Mesenchymal stem cell (in vitro differentiated cells and primary cell): ENCODE results near the gene WFDC1.

ENCODE experiments used
- DNase-seq: peaks from one replicate; pipeline ENCODE4 v3.0.0-alpha.2; 2013
- H2AFZ ChIP-seq: one replicate; pipeline ENCODE4 v1.6.1; 2013; ENCODE audit warnings: low read depth, mild to moderate bottlenecking, control low read depth, inconsistent platforms, low read length, moderate library complexity
- H2AK5ac ChIP-seq: 2 replicates; pipeline ENCODE4 v1.6.1; 2013; ENCODE audit warnings: low read length, moderate library complexity, mild to moderate bottlenecking, inconsistent platforms; ENCODE audit not compliant: severe bottlenecking
- H2BK120ac ChIP-seq: one replicate; pipeline ENCODE4 v1.6.1; 2013; ENCODE audit warnings: low read depth, mild to moderate bottlenecking, inconsistent platforms, low read length, moderate library complexity
- H2BK12ac ChIP-seq, 2 experiments: one replicate each; pipeline ENCODE4 v1.6.1; 2013; ENCODE audit warnings: inconsistent platforms in 2 of 2, low read length in 2 of 2, mild to moderate bottlenecking in 2 of 2, moderate library complexity in 2 of 2, control low read depth in 1 of 2
- H2BK15ac ChIP-seq: one replicate; pipeline ENCODE4 v1.6.1; 2013; ENCODE audit warnings: mild to moderate bottlenecking, low read depth, inconsistent platforms; ENCODE audit not compliant: poor library complexity, severe bottlenecking
- H2BK5ac ChIP-seq: 2 replicates; pipeline ENCODE4 v1.6.1; 2013; ENCODE audit warnings: low read depth, mild to moderate bottlenecking, low read length, control low read depth, inconsistent platforms; ENCODE audit not compliant: poor library complexity, severe bottlenecking
- H3K14ac ChIP-seq, 2 experiments: one replicate each; pipeline ENCODE4 v1.6.1; 2013; ENCODE audit warnings: inconsistent platforms in 2 of 2, low read length in 2 of 2, control low read depth in 1 of 2, mild to moderate bottlenecking in 1 of 2, moderate library complexity in 1 of 2
- H3K18ac ChIP-seq, 2 experiments: one replicate each; pipeline ENCODE4 v1.6.1; 2013; ENCODE audit warnings: inconsistent platforms in 2 of 2, low read length in 2 of 2, control low read depth in 1 of 2, low read depth in 1 of 2, mild to moderate bottlenecking in 1 of 2
- H3K23ac ChIP-seq, 2 experiments: one replicate each; pipeline ENCODE4 v1.6.1; 2013; ENCODE audit warnings: inconsistent platforms in 2 of 2, low read length in 2 of 2, mild to moderate bottlenecking in 2 of 2, moderate library complexity in 2 of 2, control low read depth in 1 of 2
- H3K27ac ChIP-seq: 2 replicates; pipeline ENCODE4 v1.5.1; 2013; ENCODE audit warnings: mild to moderate bottlenecking, moderate library complexity, low read length, control low read depth, inconsistent platforms; ENCODE audit not compliant: poor library complexity, severe bottlenecking
- H3K27me3 ChIP-seq, 2 experiments: 2 replicates each; pipeline versions ENCODE4 v1.6.1 to v1.7.0; 2013; ENCODE audit warnings: low read length in 2 of 2, mild to moderate bottlenecking in 2 of 2, moderate library complexity in 2 of 2, control low read depth in 1 of 2, inconsistent platforms in 1 of 2; ENCODE audit not compliant: control insufficient read depth in 1 of 2, insufficient read depth in 1 of 2
- H3K36me3 ChIP-seq, 2 experiments: 2 replicates each; pipeline versions ENCODE4 v1.6.1 to v1.7.0; 2013; ENCODE audit warnings: low read length in 2 of 2, control low read depth in 1 of 2, inconsistent platforms in 1 of 2, low read depth in 1 of 2, mild to moderate bottlenecking in 1 of 2; ENCODE audit not compliant: insufficient read depth in 2 of 2, control insufficient read depth in 1 of 2
- H3K4ac ChIP-seq, 2 experiments: one replicate each; pipeline ENCODE4 v1.6.1; 2013; ENCODE audit warnings: inconsistent platforms in 2 of 2, low read length in 2 of 2, mild to moderate bottlenecking in 2 of 2, moderate library complexity in 2 of 2, control low read depth in 1 of 2, low read depth in 1 of 2
- H3K4me1 ChIP-seq: 2 replicates; pipeline ENCODE4 v1.6.1; 2013; ENCODE audit warnings: low read depth, low read length, control low read depth; ENCODE audit not compliant: control insufficient read depth, insufficient read depth
- H3K4me2 ChIP-seq: 2 replicates; pipeline ENCODE4 v1.6.1; 2013; ENCODE audit warnings: low read length, mild to moderate bottlenecking, inconsistent platforms; ENCODE audit not compliant: poor library complexity, severe bottlenecking
- H3K4me3 ChIP-seq, 2 experiments: 2 replicates each; pipeline versions ENCODE4 v1.5.1 to v1.7.0; 2013; ENCODE audit warnings: low read length in 2 of 2, mild to moderate bottlenecking in 2 of 2, control low read depth in 1 of 2, low read depth in 1 of 2; ENCODE audit not compliant: insufficient read depth in 1 of 2
- H3K79me1 ChIP-seq: replicated peaks from 2 replicates; pipeline ENCODE4 v1.6.1; 2013; ENCODE audit warnings: mild to moderate bottlenecking, control low read depth, low read length, inconsistent platforms; ENCODE audit not compliant: poor library complexity, severe bottlenecking
- H3K9ac ChIP-seq: 2 replicates; pipeline ENCODE4 v1.7.0; 2013; ENCODE audit warnings: mild to moderate bottlenecking, low read length, moderate library complexity
- H3K9me3 ChIP-seq: 2 replicates; pipeline ENCODE4 v1.7.0; 2013; ENCODE audit warnings: mild to moderate bottlenecking, low read length; ENCODE audit not compliant: control insufficient read depth
- H4K8ac ChIP-seq: one replicate; pipeline ENCODE4 v1.6.1; 2013; ENCODE audit warnings: inconsistent platforms, mild to moderate bottlenecking, low read length, moderate library complexity
- H4K91ac ChIP-seq: one replicate; pipeline ENCODE4 v1.6.1; 2013; ENCODE audit warnings: mild to moderate bottlenecking, low read length, inconsistent platforms
- WGBS: methylation state at CpG from one replicate; pipeline ENCODE4 v1.1.7; 2013; ENCODE audit warnings: mixed read lengths; 5-methylcytosine and 5-hydroxymethylcytosine counted together

Gene WFDC1

DNA sequence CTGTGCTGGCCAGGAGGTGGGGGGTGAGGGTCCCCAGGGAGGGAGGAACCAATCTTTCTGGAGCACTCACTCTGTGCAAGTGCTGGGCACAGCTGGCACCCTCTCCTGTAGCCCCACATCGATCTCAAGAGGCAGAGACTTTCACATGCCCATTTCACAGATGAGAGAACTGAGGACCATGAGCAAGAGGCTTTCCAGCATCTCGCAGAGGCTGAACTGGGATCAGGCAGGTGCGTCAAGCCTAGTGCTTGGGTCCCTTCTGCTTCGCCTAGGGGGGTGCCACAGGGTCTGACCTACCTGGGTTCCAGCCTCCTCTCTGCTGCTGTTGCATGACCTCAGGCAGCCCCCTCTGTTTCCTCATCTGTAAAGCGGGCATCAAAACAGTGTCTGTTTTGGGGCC is 1.3 kb upstream of the WFDC1 start:
- H2AFZ ChIP-seq: no peak overlapping the region
- H3K4me1 ChIP-seq: peaks cover 18% of the 10 kb centered on the region
- no peak overlapping the region for H2BK12ac ChIP-seq
- no peak overlapping the region for H3K4me2 ChIP-seq
- WGBS: 90% methylated on average over 5 of the region's 5 CpGs
- H3K18ac ChIP-seq: no peak overlapping the region
- DNase-seq: no peak
- H2BK5ac ChIP-seq: no peak overlapping the region
- H3K79me1 ChIP-seq: no peaks in the 10 kb centered on the region
- H2BK120ac ChIP-seq: no peak overlapping the region
- no peak overlapping the region for H3K4ac ChIP-seq
- no peak overlapping the region for H2BK15ac ChIP-seq
- H3K9me3 ChIP-seq: no peaks in the 10 kb centered on the region
- H3K27me3 ChIP-seq: peaks cover 71 to 90% of the 10 kb centered on the region in 2 experiments
- no peak overlapping the region for H3K23ac ChIP-seq
- no peak overlapping the region for H3K4me3 ChIP-seq
- H4K91ac ChIP-seq: no peak overlapping the region
- H2AK5ac ChIP-seq: no peak overlapping the region
- H3K27ac ChIP-seq: no peak overlapping the region
- no peaks in the 10 kb centered on the region for H3K36me3 ChIP-seq
- H3K14ac ChIP-seq: no peak overlapping the region
- H4K8ac ChIP-seq: no peak overlapping the region
- no peak overlapping the region for H3K9ac ChIP-seq

DNA sequence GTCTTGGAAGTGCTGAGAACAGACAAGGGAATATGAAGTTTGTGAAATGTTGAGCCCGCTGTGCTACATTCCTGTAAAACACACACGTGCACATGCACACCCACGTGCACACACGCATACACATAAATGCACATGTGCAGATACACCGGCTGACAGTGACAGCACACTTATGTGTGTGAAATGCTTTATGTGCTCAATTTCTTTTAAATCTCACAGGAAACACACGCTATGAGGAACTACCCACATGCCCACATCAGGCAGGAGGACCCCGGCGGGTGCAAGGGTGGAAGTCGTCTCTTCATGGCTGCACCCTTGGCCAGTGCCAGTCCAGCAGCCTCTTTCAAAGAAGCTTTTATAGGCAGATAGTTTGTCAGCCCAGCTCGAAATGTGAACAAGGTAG is 561 bp upstream of the WFDC1 start:
- H2AFZ ChIP-seq: no peak overlapping the region
- no peak overlapping the region for H3K4ac ChIP-seq
- H3K27me3 ChIP-seq: peaks cover 71 to 88% of the 10 kb centered on the region in 2 experiments
- H3K23ac ChIP-seq: no peak overlapping the region
- H3K4me2 ChIP-seq: no peak overlapping the region
- no peak overlapping the region for H2BK15ac ChIP-seq
- no peak overlapping the region for H2AK5ac ChIP-seq
- no peak overlapping the region for H3K27ac ChIP-seq
- H3K79me1 ChIP-seq: no peaks in the 10 kb centered on the region
- no peak overlapping the region for H2BK120ac ChIP-seq
- no peak overlapping the region for H3K14ac ChIP-seq
- H4K8ac ChIP-seq: no peak overlapping the region
- H4K91ac ChIP-seq: no peak overlapping the region
- H2BK12ac ChIP-seq: no peak overlapping the region
- H3K36me3 ChIP-seq: no peaks in the 10 kb centered on the region
- H3K9ac ChIP-seq: no peak overlapping the region
- no peak overlapping the region for H3K18ac ChIP-seq
- H3K9me3 ChIP-seq: no peaks in the 10 kb centered on the region
- WGBS: 85% methylated on average over 10 of the region's 10 CpGs
- peaks cover 18% of the 10 kb centered on the region for H3K4me1 ChIP-seq
- no peak overlapping the region for H2BK5ac ChIP-seq
- no peak overlapping the region for H3K4me3 ChIP-seq
- no peak for DNase-seq

GRCh38 chr16:84295203-84295860 is 654 bp downstream of the WFDC1 start:
- WGBS: 75% methylated on average over 12 of the region's 14 CpGs

DNA sequence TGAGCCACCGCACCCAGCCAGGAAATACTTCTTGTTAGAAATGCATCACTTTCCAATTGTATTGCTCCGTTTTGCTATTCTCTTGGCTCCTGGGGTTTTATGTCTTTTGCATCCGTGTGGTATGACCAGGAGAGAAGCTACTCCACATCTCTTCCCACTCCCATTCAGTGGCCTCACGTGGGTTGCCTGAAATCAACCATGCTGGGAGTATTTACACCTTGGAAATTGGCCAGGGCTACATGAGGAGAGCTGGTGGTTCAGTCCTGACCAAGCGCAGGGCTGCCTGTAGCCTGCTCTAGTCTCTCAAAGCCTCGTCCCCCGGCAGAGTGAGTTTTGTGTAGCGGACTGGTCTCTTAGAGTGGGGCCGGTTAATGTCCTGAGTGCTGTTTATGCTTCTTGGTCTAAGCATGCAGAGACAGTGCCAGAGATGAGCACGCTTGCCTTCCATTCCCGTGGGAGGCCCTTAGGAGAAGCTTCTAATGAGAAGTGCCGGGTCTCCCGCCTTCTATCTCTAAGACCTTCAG is 3.8 kb downstream of the WFDC1 start:
- H3K14ac ChIP-seq: no peak overlapping the region
- H2AFZ ChIP-seq: no peak overlapping the region
- H3K23ac ChIP-seq: no peak overlapping the region
- 88% methylated on average over 13 of the region's 13 CpGs for WGBS
- DNase-seq: no peak
- H4K91ac ChIP-seq: no peak overlapping the region
- no peak overlapping the region for H2AK5ac ChIP-seq
- H3K9me3 ChIP-seq: no peaks in the 10 kb centered on the region
- no peak overlapping the region for H3K4me2 ChIP-seq
- H3K18ac ChIP-seq: no peak overlapping the region
- no peak overlapping the region for H3K4ac ChIP-seq
- H3K9ac ChIP-seq: no peak overlapping the region
- H3K27me3 ChIP-seq: peaks cover 86 to 95% of the 10 kb centered on the region in 2 experiments
- no peak overlapping the region for H3K4me3 ChIP-seq
- H3K79me1 ChIP-seq: no peaks in the 10 kb centered on the region
- H2BK15ac ChIP-seq: peak overlapping the region; percentile 64
- peaks cover 13% of the 10 kb centered on the region for H3K4me1 ChIP-seq
- no peaks in the 10 kb centered on the region for H3K36me3 ChIP-seq
- no peak overlapping the region for H4K8ac ChIP-seq
- no peak overlapping the region for H2BK5ac ChIP-seq
- H3K27ac ChIP-seq: no peak overlapping the region
- H2BK12ac ChIP-seq: no peak overlapping the region
- H2BK120ac ChIP-seq: no peak overlapping the region

More at GRCh38 chr16:84295203-84295860, 654 bp downstream of the WFDC1 start:
- Histone ChIP-seq H2BK120ac (no peak overlapping the region), H3K79me1 (no peaks in the 10 kb centered on the region), H2BK12ac (no peak overlapping the region), H3K18ac (no peak overlapping the region), H2AFZ (no peak overlapping the region), H3K4ac (no peak overlapping the region), H3K14ac (no peak overlapping the region), H4K91ac (no peak overlapping the region), H3K36me3 (no peaks in the 10 kb centered on the region), H3K9me3 (no peaks in the 10 kb centered on the region), H2AK5ac (no peak overlapping the region), H4K8ac (no peak overlapping the region), H3K23ac (no peak overlapping the region), H3K4me3 (peak overlapping the region in 1 of 2 experiments; percentile 40), H3K9ac (no peak overlapping the region), H3K27me3 (peaks cover 82 to 90% of the 10 kb centered on the region in 2 experiments), H3K4me2 (peak overlapping the region; percentile 24), H3K4me1 (peaks cover 18% of the 10 kb centered on the region), H2BK15ac (no peak overlapping the region), H2BK5ac (no peak overlapping the region), H3K27ac (no peak overlapping the region)
- no peak for DNase-seq
